Panc1 (cell line): ENCODE data around the gene ARHGAP23.

Experiments used
- CTCF ChIP-seq: fragments of 450-650 bp; IDR thresholded peaks from 2 replicates; pipeline ENCODE4 v1.5.1; 2017; ENCODE audit warnings: mild to moderate bottlenecking
- REST ChIP-seq, 2 experiments: IDR thresholded peaks; 2 replicates each; pipeline ENCODE4 v1.6.1; 2011 to 2012; ENCODE audit warnings: low read depth in 2 of 2, control low read depth in 1 of 2, low read length in 1 of 2, mild to moderate bottlenecking in 1 of 2, moderate library complexity in 1 of 2; ENCODE audit not compliant: insufficient read depth in 1 of 2

- TF ChIP-seq CTCF = no peak
- TF ChIP-seq REST (IDR thresholded peaks at IDR 0.05; ENCODE audit: insufficient read depth in 1 of 2, low read depth in 2 of 2, low read length in 1 of 2) = no peak
Measured at GRCh38 chr17:38458521-38458920, 30.3 kb downstream of the ARHGAP23 start.
